Measurements from ENCODE around the gene PARP15. TPM values are rescaled to one million over a fixed set of nuclear protein-coding genes. Genes with fewer than 3 reads are reported as not detected.

Gene PARP15
- total RNA-seq, 1 experiment from 2014 or later, result not detected

DNA sequence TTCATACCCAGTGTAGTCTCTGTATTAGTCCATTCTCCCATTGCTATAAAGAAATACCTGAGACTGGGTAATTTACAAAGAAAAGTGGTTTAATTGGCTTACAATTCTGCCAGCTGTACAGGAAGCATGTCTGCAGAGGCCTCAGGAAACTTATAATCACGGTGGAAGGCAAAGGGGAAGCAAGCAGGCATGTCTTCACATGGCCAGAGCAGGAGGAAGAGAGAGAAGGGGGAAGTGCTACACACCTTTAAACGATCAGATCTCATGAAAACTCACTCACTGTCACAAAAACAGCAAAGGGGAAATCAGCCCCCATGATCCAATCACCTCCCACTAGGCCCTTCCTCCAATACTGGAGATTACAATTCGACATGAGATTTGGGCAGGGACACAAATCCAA lies 96.9 kb downstream of the PARP15 start:
- Mint-ChIP-seq H3K36me3 (ENCODE audit: insufficient read depth, unreplicated experiment) (peaks cover 4% of the 10 kb centered on the region), H3K27ac (ENCODE audit: low read depth, unreplicated experiment) (no peak overlapping the region), H3K4me3 (ENCODE audit: unreplicated experiment) (no peak overlapping the region), H3K27me3 (ENCODE audit: insufficient read depth, unreplicated experiment) (no peaks in the 10 kb centered on the region), H3K9me3 (ENCODE audit: unreplicated experiment) (no peaks in the 10 kb centered on the region), H3K4me1 (ENCODE audit: insufficient read depth, unreplicated experiment) (peaks cover 4% of the 10 kb centered on the region)
- intact Hi-C loops (cut with micrococcal nuclease), result no loop called here
- TF ChIP-seq, protein P1, sequence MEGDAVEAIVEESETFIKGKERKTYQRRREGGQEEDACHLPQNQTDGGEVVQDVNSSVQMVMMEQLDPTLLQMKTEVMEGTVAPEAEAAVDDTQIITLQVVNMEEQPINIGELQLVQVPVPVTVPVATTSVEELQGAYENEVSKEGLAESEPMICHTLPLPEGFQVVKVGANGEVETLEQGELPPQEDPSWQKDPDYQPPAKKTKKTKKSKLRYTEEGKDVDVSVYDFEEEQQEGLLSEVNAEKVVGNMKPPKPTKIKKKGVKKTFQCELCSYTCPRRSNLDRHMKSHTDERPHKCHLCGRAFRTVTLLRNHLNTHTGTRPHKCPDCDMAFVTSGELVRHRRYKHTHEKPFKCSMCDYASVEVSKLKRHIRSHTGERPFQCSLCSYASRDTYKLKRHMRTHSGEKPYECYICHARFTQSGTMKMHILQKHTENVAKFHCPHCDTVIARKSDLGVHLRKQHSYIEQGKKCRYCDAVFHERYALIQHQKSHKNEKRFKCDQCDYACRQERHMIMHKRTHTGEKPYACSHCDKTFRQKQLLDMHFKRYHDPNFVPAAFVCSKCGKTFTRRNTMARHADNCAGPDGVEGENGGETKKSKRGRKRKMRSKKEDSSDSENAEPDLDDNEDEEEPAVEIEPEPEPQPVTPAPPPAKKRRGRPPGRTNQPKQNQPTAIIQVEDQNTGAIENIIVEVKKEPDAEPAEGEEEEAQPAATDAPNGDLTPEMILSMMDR (IDR thresholded peaks at IDR 0.05; ENCODE audit: unreplicated experiment), result no peak
- POLR2A ChIA-PET, result interaction anchor here (1.7 kb wide), 1 partner anchor 14 kb away, joined by 4 read pairs; no protein-coding TSS in a partner anchor
- CTCF ChIA-PET, result interaction anchor here (0.9 kb wide), 1 partner anchor 10 kb away, joined by 3 read pairs; no protein-coding TSS in a partner anchor
- no TSS peak for BruUV-seq (replicated peaks)
- no peak for DNase-seq (ENCODE audit: unreplicated experiment)

DNA sequence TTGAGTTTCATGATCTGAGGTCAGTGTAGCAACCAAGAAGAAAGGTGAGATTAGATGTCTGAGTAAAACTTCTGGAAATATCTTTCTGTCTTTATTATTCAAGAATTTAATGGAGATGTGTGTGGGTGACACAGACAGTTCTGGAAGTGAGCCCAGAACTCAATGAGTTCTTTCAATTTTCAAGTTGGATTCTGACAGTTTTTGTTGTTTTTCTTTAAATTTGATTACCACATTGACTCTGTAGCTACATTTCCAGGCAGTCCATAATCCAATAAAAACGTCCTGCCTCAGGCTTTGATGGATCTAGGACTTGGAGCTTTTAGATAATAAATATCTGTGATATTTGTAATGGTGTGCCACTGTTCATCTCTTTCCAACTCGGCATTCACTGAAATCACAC lies 99.3 kb downstream of the PARP15 start:
- peak; percentile 33 for DNase-seq (ENCODE audit: unreplicated experiment)
- Mint-ChIP-seq H3K4me3 (ENCODE audit: unreplicated experiment) (no peak overlapping the region), H3K36me3 (ENCODE audit: insufficient read depth, unreplicated experiment) (peaks cover 4% of the 10 kb centered on the region), H3K4me1 (ENCODE audit: insufficient read depth, unreplicated experiment) (peaks cover 16% of the 10 kb centered on the region), H3K27ac (ENCODE audit: low read depth, unreplicated experiment) (no peak overlapping the region), H3K9me3 (ENCODE audit: unreplicated experiment) (no peaks in the 10 kb centered on the region), H3K27me3 (ENCODE audit: insufficient read depth, unreplicated experiment) (no peaks in the 10 kb centered on the region)
- ChIA-PET POLR2A (interaction anchor here (0.9 to 1.2 kb wide), 3 partner anchors 34 to 260 kb away, joined by 3 to 5 read pairs (median 3); partner anchors contain the start of gene KPNA1), CTCF (interaction anchor here (0.6 to 6.9 kb wide), 5 partner anchors 20 to 600 kb away, joined by 3 to 140 read pairs (median 3); no protein-coding TSS in a partner anchor)
- TF ChIP-seq, protein P1 (IDR thresholded peaks at IDR 0.05; ENCODE audit: unreplicated experiment), result no peak
- BruUV-seq (replicated peaks), result no TSS peak
- intact Hi-C loops (cut with micrococcal nuclease), result no loop called here

DNA sequence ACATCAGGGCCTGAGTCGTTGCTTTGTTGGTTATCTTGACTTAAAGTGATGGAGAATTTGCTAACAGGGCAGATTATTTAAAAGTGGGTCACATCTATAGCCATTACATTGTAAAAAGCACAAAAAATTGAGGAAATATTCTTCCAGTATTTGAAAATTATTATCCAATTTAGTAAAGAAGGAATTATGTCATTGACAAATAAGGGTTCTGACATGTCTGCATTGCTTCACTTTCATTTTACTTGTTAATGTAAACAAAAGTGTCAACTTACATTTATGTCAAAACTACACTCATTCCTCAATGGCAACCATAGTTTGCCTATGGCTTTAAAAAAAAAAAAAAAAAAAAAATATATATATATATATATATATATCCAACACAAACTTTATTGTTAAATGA lies 99.8 kb downstream of the PARP15 start:
- CTCF ChIA-PET, result interaction anchor here (0.6 to 6.9 kb wide), 6 partner anchors 19 to 600 kb away, joined by 3 to 140 read pairs (median 20); partner anchors contain the start of genes DTX3L and PARP9
- peaks cover 4% of the 10 kb centered on the region for H3K36me3 Mint-ChIP-seq (ENCODE audit: insufficient read depth, unreplicated experiment)
- no peak overlapping the region for H3K4me3 Mint-ChIP-seq (ENCODE audit: unreplicated experiment)
- H3K27ac Mint-ChIP-seq (ENCODE audit: low read depth, unreplicated experiment), result no peak overlapping the region
- intact Hi-C loops (cut with micrococcal nuclease), result no loop called here
- H3K27me3 Mint-ChIP-seq (ENCODE audit: insufficient read depth, unreplicated experiment), result no peaks in the 10 kb centered on the region
- DNase-seq (ENCODE audit: unreplicated experiment), result no peak
- H3K4me1 Mint-ChIP-seq (ENCODE audit: insufficient read depth, unreplicated experiment), result peaks cover 16% of the 10 kb centered on the region
- no TSS peak for BruUV-seq (replicated peaks)
- POLR2A ChIA-PET, result interaction anchor here (1.2 kb wide), 1 partner anchor 260 kb away, joined by 5 read pairs; no protein-coding TSS in a partner anchor
- H3K9me3 Mint-ChIP-seq (ENCODE audit: unreplicated experiment), result no peaks in the 10 kb centered on the region
- TF ChIP-seq, protein P1 (IDR thresholded peaks at IDR 0.05; ENCODE audit: unreplicated experiment), result no peak

DNA sequence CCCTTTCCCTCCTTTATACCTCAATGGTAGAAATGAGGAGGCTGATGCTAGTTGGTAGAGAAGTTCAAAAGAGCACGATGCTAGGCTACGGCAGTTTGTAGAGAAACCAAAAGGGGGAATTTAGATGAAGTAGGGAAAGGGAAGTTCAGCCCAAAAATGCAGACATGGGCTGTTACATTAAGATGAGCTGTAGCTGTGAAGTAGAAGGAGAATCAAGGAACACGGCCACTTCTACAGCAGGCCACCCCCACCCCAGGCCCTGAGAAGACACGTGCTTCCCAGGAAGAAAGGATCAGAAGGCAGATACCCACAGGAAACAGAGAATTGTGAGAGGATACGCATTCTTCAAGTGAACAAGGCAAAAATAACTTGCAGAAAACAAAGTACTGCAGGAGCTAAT lies 101.1 kb downstream of the PARP15 start:
- BruUV-seq (replicated peaks), result no TSS peak
- Mint-ChIP-seq H3K36me3 (ENCODE audit: insufficient read depth, unreplicated experiment) (peaks cover 4% of the 10 kb centered on the region), H3K9me3 (ENCODE audit: unreplicated experiment) (no peaks in the 10 kb centered on the region), H3K27ac (ENCODE audit: low read depth, unreplicated experiment) (no peak overlapping the region), H3K4me1 (ENCODE audit: insufficient read depth, unreplicated experiment) (peaks cover 16% of the 10 kb centered on the region), H3K4me3 (ENCODE audit: unreplicated experiment) (no peak overlapping the region), H3K27me3 (ENCODE audit: insufficient read depth, unreplicated experiment) (no peaks in the 10 kb centered on the region)
- CTCF ChIA-PET, result interaction anchor here (0.6 to 6.9 kb wide), 36 partner anchors 10 to 325 kb away, joined by 3 to 140 read pairs (median 4); partner anchors contain the start of genes DTX3L and PARP9
- POLR2A ChIA-PET, result interaction anchor here (0.7 to 3.5 kb wide), 14 partner anchors 59 to 294 kb away, joined by 3 to 30 read pairs (median 6); partner anchors contain the start of genes DTX3L, FAM162A, PARP9 and WDR5B
- no peak for DNase-seq (ENCODE audit: unreplicated experiment)
- intact Hi-C loops (cut with micrococcal nuclease), result no loop called here
- TF ChIP-seq, protein P1 (IDR thresholded peaks at IDR 0.05; ENCODE audit: unreplicated experiment), result no peak
